Measurements from ENCODE around the gene BRME1.
A peak's percentile ranks its signal among the peaks of the same experiment; 100 is the strongest.

Gene BRME1

GRCh38 chr19:13888281-13888680 lies 17.6 kb downstream of the BRME1 start:
- DNase-seq (ENCODE audit: low read depth in 2 of 2) = no peak

GRCh38 chr19:13887517-13887916 lies 18.4 kb downstream of the BRME1 start:
- DNase-seq (ENCODE audit: low read depth in 2 of 2) = no peak

- DNase-seq (ENCODE audit: low read depth in 2 of 2) = no peak
These were observed 18.9 kb downstream of the BRME1 start for GRCh38 chr19:13887018-13887436.

GRCh38 chr19:13885826-13886365 lies 20.0 kb downstream of the BRME1 start:
- DNase-seq (ENCODE audit: low read depth in 2 of 2) = no peak

GRCh38 chr19:13884726-13885591 lies 21.0 kb downstream of the BRME1 start:
- DNase-seq (ENCODE audit: low read depth in 2 of 2) = no peak

GRCh38 chr19:13883516-13884064 lies 22.3 kb downstream of the BRME1 start:
- no peak for DNase-seq (ENCODE audit: low read depth in 2 of 2)

- DNase-seq (ENCODE audit: low read depth in 2 of 2) = no peak
These were observed 23.1 kb downstream of the BRME1 start for GRCh38 chr19:13882836-13883235.

GRCh38 chr19:13882419-13882795 lies 23.5 kb downstream of the BRME1 start:
- no peak for DNase-seq (ENCODE audit: low read depth in 2 of 2)

GRCh38 chr19:13881692-13882418 lies 24.1 kb downstream of the BRME1 start:
- DNase-seq (ENCODE audit: low read depth in 2 of 2) = no peak

GRCh38 chr19:13881251-13881691 lies 24.6 kb downstream of the BRME1 start:
- no peak for DNase-seq (ENCODE audit: low read depth in 2 of 2)

- DNase-seq (ENCODE audit: low read depth in 2 of 2) = peak; percentile 98
These were observed 25.6 kb downstream of the BRME1 start for GRCh38 chr19:13880059-13881043.

- no peak for DNase-seq (ENCODE audit: low read depth in 2 of 2)
These were observed 28.6 kb downstream of the BRME1 start for GRCh38 chr19:13877303-13877702.

- DNase-seq (ENCODE audit: low read depth in 2 of 2) = no peak
These were observed 29.1 kb downstream of the BRME1 start, which contains the start of gene NANOS3 for GRCh38 chr19:13876834-13877233. NANOS3 (plus strand) TSS chr19:13877134; CDS start chr19:13877249, 115 bp downstream.

GRCh38 chr19:13875824-13876223 lies 30.1 kb downstream of the BRME1 start:
- DNase-seq (ENCODE audit: low read depth in 2 of 2) = no peak

GRCh38 chr19:13873834-13874515 lies 31.9 kb downstream of the BRME1 start:
- DNase-seq (ENCODE audit: low read depth in 2 of 2) = no peak

- no peak for DNase-seq (ENCODE audit: low read depth in 2 of 2)
These were observed 33.1 kb downstream of the BRME1 start for GRCh38 chr19:13872695-13873389.

GRCh38 chr19:13872339-13872694 lies 33.6 kb downstream of the BRME1 start:
- DNase-seq (ENCODE audit: low read depth in 2 of 2) = no peak

GRCh38 chr19:13870873-13871272 lies 35.0 kb downstream of the BRME1 start:
- DNase-seq (ENCODE audit: low read depth in 2 of 2) = no peak

GRCh38 chr19:13869281-13869680 lies 36.6 kb downstream of the BRME1 start:
- DNase-seq (ENCODE audit: low read depth in 2 of 2) = no peak

- DNase-seq (ENCODE audit: low read depth in 2 of 2) = no peak
These were observed 37.3 kb downstream of the BRME1 start for GRCh38 chr19:13868663-13869062.

Measured in stimulated activated CD8-positive, alpha-beta memory T cell treated with anti-CD3 and anti-CD28 coated beads, Interleukin-2, amount 100 ng/mL, for 48 hours (primary cell).